Progenitor cell of endocrine pancreas (in vitro differentiated cells): ENCODE measurements around the gene GNA15. TPM values are rescaled to one million over a fixed set of nuclear protein-coding genes. Genes with fewer than 3 reads are reported as not detected.

Experiments used
- DNase-seq: peaks from one replicate; pipeline ENCODE4 v3.0.0; 2021; ENCODE audit warnings: low spot score; ENCODE audit not compliant: unreplicated experiment
- H3K27ac Mint-ChIP-seq: 2 replicates; pipeline ENCODE4 v1.8.0; 2021; ENCODE audit warnings: mild to moderate bottlenecking, moderate library complexity, mixed read lengths
- H3K27me3 Mint-ChIP-seq: 2 replicates; pipeline ENCODE4 v1.8.0; 2021; ENCODE audit warnings: mixed read lengths
- H3K36me3 Mint-ChIP-seq: 2 replicates; pipeline ENCODE4 v1.8.0; 2022; ENCODE audit warnings: mixed read lengths; ENCODE audit not compliant: insufficient read depth
- H3K4me1 Mint-ChIP-seq: 2 replicates; pipeline ENCODE4 v1.8.0; 2021; ENCODE audit warnings: low read depth, mixed read lengths
- H3K4me3 Mint-ChIP-seq: 2 replicates; pipeline ENCODE4 v1.8.0; 2021; ENCODE audit warnings: low read depth, mild to moderate bottlenecking, moderate library complexity, mixed read lengths
- H3K9me3 Mint-ChIP-seq: 2 replicates; pipeline ENCODE4 v1.8.0; 2021; ENCODE audit warnings: low read depth, mixed read lengths
- total RNA-seq: library from RNA; stranded (reverse); gene quantifications from 2 replicates; pipeline ENCODE4 v1.2.1, GENCODE V29; 2021
- TF ChIP-seq, protein P1 (sequence below): fragments of 200-600 bp; sonication (generic); IDR thresholded peaks from one replicate; pipeline ENCODE4 v1.5.0; 2021; ENCODE audit warnings: antibody characterized with exemption, mild to moderate bottlenecking; ENCODE audit not compliant: unreplicated experiment

Gene GNA15
- total RNA-seq, 1 donor from 2014 or later: not detected

DNA sequence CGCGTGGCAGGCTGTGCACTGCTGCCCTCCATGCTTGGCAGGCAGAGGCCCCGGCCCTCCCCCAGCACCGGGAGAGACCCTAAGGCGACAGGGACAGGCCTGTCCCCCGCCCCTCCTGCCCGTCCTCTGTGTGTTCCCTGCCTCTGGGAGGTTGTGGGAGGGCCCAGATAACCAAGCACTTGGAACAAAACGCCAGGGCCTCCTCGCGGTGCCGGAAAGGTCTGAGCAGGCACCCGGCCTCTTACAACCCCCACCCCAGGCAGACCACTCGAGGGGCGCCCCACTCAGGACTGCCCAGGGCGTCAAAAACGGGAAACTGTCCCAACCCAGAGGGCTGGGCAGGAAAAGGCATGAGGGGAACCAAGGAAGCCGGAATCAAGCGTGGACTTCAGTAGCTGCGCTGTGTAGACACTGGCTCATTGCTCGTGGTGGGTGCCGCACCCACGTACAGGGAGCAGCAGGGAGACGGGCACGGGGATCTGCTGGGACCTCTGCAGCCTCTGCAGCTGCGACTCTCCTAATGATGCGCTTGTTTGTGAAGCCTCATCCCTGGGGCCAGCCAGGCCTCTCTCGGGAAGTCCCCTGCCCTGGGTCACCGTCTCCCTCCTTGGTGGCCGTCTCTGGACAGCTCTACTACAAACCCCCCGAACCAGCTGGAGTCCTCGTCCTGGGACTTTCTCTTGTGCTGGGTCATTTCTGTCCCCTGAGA lies 21.7 kb upstream of the GNA15 start:
- H3K27ac Mint-ChIP-seq: no peak overlapping the region
- no peak overlapping the region for H3K4me3 Mint-ChIP-seq
- no peak for DNase-seq
- TF ChIP-seq, protein P1, sequence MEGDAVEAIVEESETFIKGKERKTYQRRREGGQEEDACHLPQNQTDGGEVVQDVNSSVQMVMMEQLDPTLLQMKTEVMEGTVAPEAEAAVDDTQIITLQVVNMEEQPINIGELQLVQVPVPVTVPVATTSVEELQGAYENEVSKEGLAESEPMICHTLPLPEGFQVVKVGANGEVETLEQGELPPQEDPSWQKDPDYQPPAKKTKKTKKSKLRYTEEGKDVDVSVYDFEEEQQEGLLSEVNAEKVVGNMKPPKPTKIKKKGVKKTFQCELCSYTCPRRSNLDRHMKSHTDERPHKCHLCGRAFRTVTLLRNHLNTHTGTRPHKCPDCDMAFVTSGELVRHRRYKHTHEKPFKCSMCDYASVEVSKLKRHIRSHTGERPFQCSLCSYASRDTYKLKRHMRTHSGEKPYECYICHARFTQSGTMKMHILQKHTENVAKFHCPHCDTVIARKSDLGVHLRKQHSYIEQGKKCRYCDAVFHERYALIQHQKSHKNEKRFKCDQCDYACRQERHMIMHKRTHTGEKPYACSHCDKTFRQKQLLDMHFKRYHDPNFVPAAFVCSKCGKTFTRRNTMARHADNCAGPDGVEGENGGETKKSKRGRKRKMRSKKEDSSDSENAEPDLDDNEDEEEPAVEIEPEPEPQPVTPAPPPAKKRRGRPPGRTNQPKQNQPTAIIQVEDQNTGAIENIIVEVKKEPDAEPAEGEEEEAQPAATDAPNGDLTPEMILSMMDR: no peak
- H3K4me1 Mint-ChIP-seq: no peaks in the 10 kb centered on the region
- H3K9me3 Mint-ChIP-seq: no peaks in the 10 kb centered on the region
- H3K36me3 Mint-ChIP-seq: peaks cover 3% of the 10 kb centered on the region
- H3K27me3 Mint-ChIP-seq: no peaks in the 10 kb centered on the region

DNA sequence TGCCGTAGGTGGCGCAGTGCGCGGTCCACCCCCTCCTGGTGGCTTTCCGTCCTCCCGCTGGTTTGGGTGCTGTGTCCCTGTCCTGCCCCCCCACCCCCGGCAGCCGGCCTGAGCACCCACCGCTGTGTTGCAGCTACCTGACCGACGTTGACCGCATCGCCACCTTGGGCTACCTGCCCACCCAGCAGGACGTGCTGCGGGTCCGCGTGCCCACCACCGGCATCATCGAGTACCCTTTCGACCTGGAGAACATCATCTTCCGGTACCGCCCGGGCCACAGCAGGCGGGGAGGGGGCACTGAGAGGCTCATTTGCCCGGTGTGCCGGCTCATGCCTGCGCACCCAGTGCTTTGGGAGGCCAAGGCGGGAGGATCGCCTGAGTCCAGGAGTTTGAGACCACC lies 21.0 kb upstream of the GNA15 start:
- Mint-ChIP-seq H3K4me3 (no peak overlapping the region), H3K27me3 (no peaks in the 10 kb centered on the region), H3K9me3 (no peaks in the 10 kb centered on the region), H3K36me3 (peaks cover 3% of the 10 kb centered on the region), H3K27ac (no peak overlapping the region), H3K4me1 (no peaks in the 10 kb centered on the region)
- TF ChIP-seq, protein P1: no peak
- no peak for DNase-seq

DNA sequence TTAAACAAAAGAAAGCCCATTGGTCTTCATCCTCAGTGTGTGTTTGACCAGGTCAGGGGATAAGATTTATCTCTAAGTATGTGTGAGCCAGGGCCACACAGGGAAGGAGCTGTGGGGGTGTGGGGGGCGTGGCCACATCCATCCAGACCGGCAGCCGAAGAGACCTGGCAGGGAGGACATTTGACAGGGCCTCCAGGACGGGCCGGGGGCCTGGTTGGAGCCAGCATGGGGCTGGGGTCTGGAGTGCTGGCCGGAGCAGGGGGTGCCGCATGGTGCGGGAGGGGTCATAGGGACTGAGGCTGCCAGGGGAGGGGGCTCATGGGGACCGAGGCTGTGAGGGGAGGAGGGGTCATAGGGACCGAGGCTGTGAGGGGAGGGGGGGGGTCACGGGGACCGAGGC lies 20.4 kb upstream of the GNA15 start:
- Mint-ChIP-seq H3K27me3 (no peaks in the 10 kb centered on the region), H3K36me3 (peaks cover 3% of the 10 kb centered on the region), H3K4me1 (no peaks in the 10 kb centered on the region), H3K9me3 (no peaks in the 10 kb centered on the region), H3K4me3 (no peak overlapping the region), H3K27ac (no peak overlapping the region)
- no peak for DNase-seq
- TF ChIP-seq, protein P1: no peak

DNA sequence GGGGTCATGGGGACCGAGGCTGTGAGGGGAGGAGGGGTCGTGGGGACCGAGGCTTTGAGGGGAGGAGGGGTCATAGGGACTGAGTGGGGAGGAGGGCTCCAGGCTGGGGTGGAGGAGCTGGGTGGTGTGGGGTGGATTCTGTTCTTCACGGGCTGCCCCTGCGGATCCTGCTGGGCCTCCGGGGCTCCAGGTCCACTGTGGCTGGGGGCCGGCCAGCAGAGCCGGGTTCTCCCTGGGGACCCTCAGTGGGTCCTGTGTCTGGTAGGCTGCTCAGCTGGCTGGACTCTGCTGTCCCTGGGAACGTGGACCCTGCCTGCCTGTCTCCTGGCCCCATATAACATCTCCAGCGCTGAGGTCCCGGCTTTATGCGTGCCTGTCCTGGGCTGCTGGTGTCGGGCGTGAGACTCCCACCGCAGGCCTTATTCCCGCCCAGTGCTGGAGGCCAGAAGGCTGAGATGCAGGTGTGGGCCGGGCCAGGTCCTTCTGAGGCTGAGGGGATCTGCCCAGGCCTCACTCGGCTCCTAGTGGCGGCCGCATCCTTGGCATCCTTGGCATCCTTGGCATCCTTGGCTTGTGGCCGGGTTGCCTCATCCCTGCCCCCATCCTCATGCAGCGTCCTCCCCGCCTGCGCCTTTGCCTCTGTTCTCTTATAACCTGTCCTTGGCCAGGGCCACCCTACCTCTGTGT lies 19.8 kb upstream of the GNA15 start:
- no peak for DNase-seq
- TF ChIP-seq, protein P1: no peak
- no peak overlapping the region for H3K27ac Mint-ChIP-seq
- no peaks in the 10 kb centered on the region for H3K4me1 Mint-ChIP-seq
- H3K9me3 Mint-ChIP-seq: no peaks in the 10 kb centered on the region
- no peak overlapping the region for H3K4me3 Mint-ChIP-seq
- peaks cover 3% of the 10 kb centered on the region for H3K36me3 Mint-ChIP-seq
- no peaks in the 10 kb centered on the region for H3K27me3 Mint-ChIP-seq

DNA sequence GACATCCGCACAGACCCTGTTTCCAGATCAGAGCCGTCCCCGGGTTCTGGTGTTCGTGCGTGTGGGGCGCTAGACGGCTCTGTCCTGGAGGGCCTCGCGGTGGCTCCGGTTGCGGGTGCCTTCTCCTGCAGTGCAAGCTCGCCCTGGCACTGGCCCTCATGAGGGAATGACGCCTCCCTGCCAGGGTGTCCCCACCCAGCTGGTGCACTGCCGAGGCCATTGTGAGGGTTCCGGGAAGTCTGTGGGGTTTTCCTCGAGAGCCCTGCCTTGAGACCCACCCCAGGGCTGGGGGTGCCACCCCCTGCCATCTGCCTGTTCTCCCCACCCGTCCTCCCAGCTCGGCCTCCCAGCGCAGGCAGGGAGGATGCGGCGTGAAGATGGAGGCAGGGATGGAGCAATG lies 19.2 kb upstream of the GNA15 start:
- TF ChIP-seq, protein P1: no peak
- DNase-seq: no peak
- H3K4me3 Mint-ChIP-seq: no peak overlapping the region
- no peaks in the 10 kb centered on the region for H3K9me3 Mint-ChIP-seq
- H3K4me1 Mint-ChIP-seq: no peaks in the 10 kb centered on the region
- peaks cover 4% of the 10 kb centered on the region for H3K36me3 Mint-ChIP-seq
- H3K27ac Mint-ChIP-seq: no peak overlapping the region
- no peaks in the 10 kb centered on the region for H3K27me3 Mint-ChIP-seq
